ENCODE results near the gene KIF17.

KIF17 gene

GRCh38 chr1:20662110-20662475, 55.7 kb downstream of the KIF17 start:
- no peak for DNase-seq (ENCODE audit: low read depth in 2 of 2, low spot score in 1 of 2)

GRCh38 chr1:20661207-20662109, 56.3 kb downstream of the KIF17 start, which contains the start of gene DDOST:
DDOST (minus strand) TSS chr1:20661369; CDS start chr1:20661350, 19 bp downstream.
- DNase-seq (ENCODE audit: low read depth in 2 of 2, low spot score in 1 of 2) = peak; percentile 70 to 86

- DNase-seq (ENCODE audit: low read depth in 2 of 2, low spot score in 1 of 2) = no peak
Observed at GRCh38 chr1:20660847-20661206, 57.0 kb downstream of the KIF17 start.

GRCh38 chr1:20660363-20660762, 57.4 kb downstream of the KIF17 start:
- DNase-seq (ENCODE audit: low read depth in 2 of 2, low spot score in 1 of 2) = no peak

GRCh38 chr1:20658166-20658915, 59.5 kb downstream of the KIF17 start:
- no peak for DNase-seq (ENCODE audit: low read depth in 2 of 2, low spot score in 1 of 2)

GRCh38 chr1:20657024-20657423, 60.8 kb downstream of the KIF17 start:
- no peak for DNase-seq (ENCODE audit: low read depth in 2 of 2, low spot score in 1 of 2)

GRCh38 chr1:20654104-20654690, 63.6 kb downstream of the KIF17 start:
- DNase-seq (ENCODE audit: low read depth in 2 of 2, low spot score in 1 of 2) = no peak

- DNase-seq (ENCODE audit: low read depth in 2 of 2, low spot score in 1 of 2) = no peak
Observed at GRCh38 chr1:20652300-20652699, 65.5 kb downstream of the KIF17 start.

- no peak for DNase-seq (ENCODE audit: low read depth in 2 of 2, low spot score in 1 of 2)
Observed at GRCh38 chr1:20648946-20649345, 68.9 kb downstream of the KIF17 start.

- DNase-seq (ENCODE audit: low read depth in 2 of 2, low spot score in 1 of 2) = no peak
Observed at GRCh38 chr1:20648438-20648837, 69.4 kb downstream of the KIF17 start.

- DNase-seq (ENCODE audit: low read depth in 2 of 2, low spot score in 1 of 2) = no peak
Observed at GRCh38 chr1:20645414-20645813, 72.4 kb downstream of the KIF17 start.

- DNase-seq (ENCODE audit: low read depth in 2 of 2, low spot score in 1 of 2) = no peak
Observed at GRCh38 chr1:20644416-20644815, 73.4 kb downstream of the KIF17 start.

- DNase-seq (ENCODE audit: low read depth in 2 of 2, low spot score in 1 of 2) = no peak
Observed at GRCh38 chr1:20643080-20643479, 74.7 kb downstream of the KIF17 start.

- DNase-seq (ENCODE audit: low read depth in 2 of 2, low spot score in 1 of 2) = no peak
Observed at GRCh38 chr1:20641975-20642374, 75.8 kb downstream of the KIF17 start.

GRCh38 chr1:20640183-20640597, 77.6 kb downstream of the KIF17 start:
- no peak for DNase-seq (ENCODE audit: low read depth in 2 of 2, low spot score in 1 of 2)

GRCh38 chr1:20636785-20637347, 80.9 kb downstream of the KIF17 start:
- no peak for DNase-seq (ENCODE audit: low read depth in 2 of 2, low spot score in 1 of 2)

GRCh38 chr1:20634594-20635084, 83.2 kb downstream of the KIF17 start:
- DNase-seq (ENCODE audit: low read depth in 2 of 2, low spot score in 1 of 2) = no peak

- DNase-seq (ENCODE audit: low read depth in 2 of 2, low spot score in 1 of 2) = no peak
Observed at GRCh38 chr1:20634065-20634593, 83.7 kb downstream of the KIF17 start.

GRCh38 chr1:20633190-20634064, 84.4 kb downstream of the KIF17 start, which contains the start of gene PINK1:
PINK1 (plus strand) TSS chr1:20633458; CDS start chr1:20633549, 91 bp downstream.
- DNase-seq (ENCODE audit: low read depth in 2 of 2, low spot score in 1 of 2) = peak; percentile 68 to 76

GRCh38 chr1:20632386-20632785, 85.4 kb downstream of the KIF17 start:
- DNase-seq (ENCODE audit: low read depth in 2 of 2, low spot score in 1 of 2) = no peak

All from stimulated activated CD8-positive, alpha-beta memory T cell treated with anti-CD3 and anti-CD28 coated beads, Interleukin-4, amount 100 ng/mL, for 1 hour (primary cell).